OCI-LY1 (cell line): Measurements from ENCODE around the gene SFTPB.

ENCODE experiments used
- H2AFZ ChIP-seq: fragments of 200-600 bp; sonication (generic), shearing (Covaris generic); 2 replicates; pipeline ENCODE4 v1.6.0; 2014; ENCODE audit warnings: antibody characterized with exemption, mild to moderate bottlenecking, low read length
- H3F3A ChIP-seq: fragments of 200-600 bp; sonication (generic), shearing (Covaris generic); 2 replicates; pipeline ENCODE4 v1.6.0; 2014; ENCODE audit warnings: mild to moderate bottlenecking, antibody characterized with exemption, low read length, moderate library complexity; ENCODE audit not compliant: insufficient read depth
- H3K27ac ChIP-seq: fragments of 200-600 bp; sonication (generic); 2 replicates; pipeline ENCODE4 v1.5.1; 2014; ENCODE audit warnings: low read length, mixed run types, mild to moderate bottlenecking, low read depth; ENCODE audit not compliant: poor library complexity, severe bottlenecking
- H3K27me3 ChIP-seq: fragments of 200-600 bp; sonication (generic); 2 replicates; pipeline ENCODE4 v1.6.0; 2014; ENCODE audit warnings: antibody characterized with exemption, mild to moderate bottlenecking, low read length, moderate library complexity; ENCODE audit not compliant: insufficient read depth
- H3K36me3 ChIP-seq: fragments of 200-600 bp; sonication (generic); 2 replicates; pipeline ENCODE4 v1.6.1; 2014; ENCODE audit warnings: mild to moderate bottlenecking, antibody characterized with exemption, low read length, moderate library complexity, mixed read lengths; ENCODE audit not compliant: insufficient read depth
- H3K4me1 ChIP-seq: fragments of 200-600 bp; sonication (generic); 2 replicates; pipeline ENCODE4 v1.5.1; 2014; ENCODE audit warnings: mild to moderate bottlenecking, low read length, moderate library complexity; ENCODE audit not compliant: insufficient read depth, severe bottlenecking
- H3K4me2 ChIP-seq: fragments of 200-600 bp; sonication (generic), shearing (Covaris generic); 2 replicates; pipeline ENCODE4 v1.6.1; 2014; ENCODE audit warnings: low read length
- H3K4me3 ChIP-seq: fragments of 200-600 bp; sonication (generic); 2 replicates; pipeline ENCODE4 v1.5.1; 2014; ENCODE audit warnings: low read length, low read depth, mild to moderate bottlenecking, mixed read lengths; ENCODE audit not compliant: poor library complexity, severe bottlenecking
- H3K79me2 ChIP-seq: fragments of 200-600 bp; shearing (Covaris generic); 2 replicates; pipeline ENCODE4 v1.6.1; 2016; ENCODE audit warnings: mixed run types, low read length, mixed read lengths; ENCODE audit not compliant: insufficient read depth
- H3K9ac ChIP-seq: fragments of 200-600 bp; sonication (generic), shearing (Covaris generic); 2 replicates; pipeline ENCODE4 v1.6.1; 2014; ENCODE audit warnings: mild to moderate bottlenecking, low read length, mixed read lengths
- H3K9me2 ChIP-seq: fragments of 200-600 bp; sonication (generic), shearing (Covaris generic); 2 replicates; pipeline ENCODE4 v1.6.1; 2014; ENCODE audit warnings: low read depth, mild to moderate bottlenecking, low read length, mixed read lengths
- H3K9me3 ChIP-seq: fragments of 200-600 bp; shearing (Covaris generic); 2 replicates; pipeline ENCODE4 v1.6.1; 2014; ENCODE audit warnings: low read length, mixed read lengths
- H4K20me1 ChIP-seq: fragments of 200-600 bp; sonication (generic), shearing (Covaris generic); 2 replicates; pipeline ENCODE4 v1.6.0; 2016; ENCODE audit warnings: mild to moderate bottlenecking, low read length; ENCODE audit not compliant: insufficient read depth
- EZH2 ChIP-seq: fragments of 200-600 bp; sonication (generic), shearing (Covaris generic); IDR thresholded peaks from 2 replicates; pipeline ENCODE4 v1.8.0; 2017; ENCODE audit warnings: borderline replicate concordance, mixed run types, mild to moderate bottlenecking, antibody characterized with exemption, low read length, moderate library complexity, mixed read lengths
- TF ChIP-seq, protein P1 (sequence below): fragments of 200-600 bp; sonication (generic), shearing (Covaris generic); IDR thresholded peaks from 2 replicates; pipeline ENCODE4 v1.5.1; 2017; ENCODE audit warnings: mild to moderate bottlenecking, antibody characterized with exemption, low read length, moderate library complexity, mixed read lengths

SFTPB gene

DNA sequence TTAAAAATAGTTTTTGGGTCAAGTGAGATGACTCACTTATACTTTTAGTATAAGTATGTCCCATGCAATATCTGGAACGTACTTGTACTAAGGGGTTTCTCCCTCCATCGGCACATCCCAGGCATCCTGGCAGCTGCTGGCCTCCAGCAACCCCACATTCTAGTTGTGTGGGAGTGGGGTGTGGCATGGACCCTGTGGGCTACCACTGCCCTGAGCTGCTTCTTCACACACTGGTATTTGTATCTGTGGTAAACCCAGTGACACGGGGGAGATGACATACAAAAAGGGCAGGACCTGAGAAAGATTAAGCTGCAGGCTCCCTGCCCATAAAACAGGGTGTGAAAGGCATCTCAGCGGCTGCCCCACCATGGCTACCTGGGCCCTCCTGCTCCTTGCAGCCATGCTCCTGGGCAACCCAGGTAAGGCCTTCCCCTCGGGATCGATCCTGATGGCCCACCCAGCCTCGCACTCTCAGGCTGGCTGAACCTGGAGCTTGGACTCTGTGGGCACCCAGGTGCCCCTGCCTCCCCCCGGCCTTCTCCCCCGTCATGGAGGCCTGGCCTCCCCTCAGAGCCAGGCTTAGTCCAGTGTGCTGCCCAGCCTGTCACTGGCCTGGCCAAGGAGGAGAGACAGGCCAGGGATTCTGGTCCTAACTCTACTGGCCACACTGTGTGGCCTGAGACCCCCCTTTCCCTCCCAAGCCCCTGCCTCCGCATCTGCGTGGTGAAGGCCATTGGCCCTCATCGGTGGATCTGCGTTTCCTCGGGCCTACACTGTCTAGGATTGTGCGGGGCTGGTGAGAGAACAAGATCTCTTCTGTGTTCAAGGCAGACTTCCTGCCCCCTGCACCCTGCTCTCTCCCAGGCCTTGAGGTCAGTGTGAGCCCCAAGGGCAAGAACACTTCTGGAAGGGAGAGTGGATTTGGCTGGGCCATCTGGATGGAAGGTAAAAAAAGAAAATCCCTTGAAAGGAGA is 26.3 kb upstream of the SFTPB start, which contains the start of gene GNLY:
GNLY (plus strand) TSS at position 307 of the 974 bp plus-strand sequence; CDS start at position 368, 61 bp downstream.
- H4K20me1 ChIP-seq: no peaks in the 10 kb centered on the region
- no peak within 1 kb of the TSS for H3K27ac ChIP-seq
- H3K4me1 ChIP-seq: no peaks in the 10 kb centered on the region
- no peaks in the 10 kb centered on the region for H3K36me3 ChIP-seq
- H3K79me2 ChIP-seq: no peaks in the 10 kb centered on the region
- no peak within 1 kb of the TSS for H3K9ac ChIP-seq
- H3K4me2 ChIP-seq: no peak within 1 kb of the TSS
- no peak within 1 kb of the TSS for H2AFZ ChIP-seq
- H3K4me3 ChIP-seq: no peak within 1 kb of the TSS
- no peaks in the 10 kb centered on the region for H3K9me3 ChIP-seq
- H3F3A ChIP-seq: no peaks in the 10 kb centered on the region
- H3K9me2 ChIP-seq: no peaks in the 10 kb centered on the region
- no peak for TF ChIP-seq EZH2
- TF ChIP-seq, protein P1, sequence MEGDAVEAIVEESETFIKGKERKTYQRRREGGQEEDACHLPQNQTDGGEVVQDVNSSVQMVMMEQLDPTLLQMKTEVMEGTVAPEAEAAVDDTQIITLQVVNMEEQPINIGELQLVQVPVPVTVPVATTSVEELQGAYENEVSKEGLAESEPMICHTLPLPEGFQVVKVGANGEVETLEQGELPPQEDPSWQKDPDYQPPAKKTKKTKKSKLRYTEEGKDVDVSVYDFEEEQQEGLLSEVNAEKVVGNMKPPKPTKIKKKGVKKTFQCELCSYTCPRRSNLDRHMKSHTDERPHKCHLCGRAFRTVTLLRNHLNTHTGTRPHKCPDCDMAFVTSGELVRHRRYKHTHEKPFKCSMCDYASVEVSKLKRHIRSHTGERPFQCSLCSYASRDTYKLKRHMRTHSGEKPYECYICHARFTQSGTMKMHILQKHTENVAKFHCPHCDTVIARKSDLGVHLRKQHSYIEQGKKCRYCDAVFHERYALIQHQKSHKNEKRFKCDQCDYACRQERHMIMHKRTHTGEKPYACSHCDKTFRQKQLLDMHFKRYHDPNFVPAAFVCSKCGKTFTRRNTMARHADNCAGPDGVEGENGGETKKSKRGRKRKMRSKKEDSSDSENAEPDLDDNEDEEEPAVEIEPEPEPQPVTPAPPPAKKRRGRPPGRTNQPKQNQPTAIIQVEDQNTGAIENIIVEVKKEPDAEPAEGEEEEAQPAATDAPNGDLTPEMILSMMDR: no peak
- no peaks in the 10 kb centered on the region for H3K27me3 ChIP-seq

DNA sequence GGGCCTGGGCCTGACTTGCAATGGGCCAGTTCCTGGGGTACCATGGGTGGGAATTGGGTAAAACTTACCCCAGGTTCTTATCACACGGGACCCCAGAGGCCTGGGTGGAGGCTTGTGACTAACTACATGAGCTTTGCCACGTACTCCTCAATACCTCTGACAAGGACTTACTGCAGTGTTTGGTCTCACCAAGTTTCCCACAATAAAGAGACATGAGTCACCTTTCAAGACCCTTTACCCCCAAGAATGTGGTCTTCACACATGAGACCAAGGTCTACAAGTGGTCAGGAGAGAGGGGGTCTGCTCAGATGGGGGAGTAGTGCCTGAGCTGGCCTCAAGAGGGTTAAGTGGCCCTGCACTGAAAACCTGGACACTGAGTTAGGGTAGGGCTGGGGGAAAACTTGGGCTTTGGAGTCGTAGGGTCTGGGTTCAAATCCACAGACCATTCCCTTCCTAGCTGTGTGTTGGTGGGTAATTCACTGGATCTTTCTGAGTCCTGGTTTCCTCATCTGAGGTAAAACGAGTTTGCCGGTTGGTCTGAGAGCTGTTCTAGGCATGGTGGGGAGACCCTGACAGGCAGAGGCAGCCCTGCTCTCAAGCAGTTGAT is 24.1 kb upstream of the SFTPB start:
- Histone ChIP-seq H3K27me3 (no peaks in the 10 kb centered on the region), H3K4me3 (no peak overlapping the region), H3K36me3 (no peaks in the 10 kb centered on the region), H3K27ac (no peak overlapping the region), H3K9me2 (no peaks in the 10 kb centered on the region), H2AFZ (no peak overlapping the region), H3F3A (no peaks in the 10 kb centered on the region), H4K20me1 (no peaks in the 10 kb centered on the region), H3K4me2 (no peak overlapping the region), H3K4me1 (no peaks in the 10 kb centered on the region), H3K79me2 (no peaks in the 10 kb centered on the region), H3K9ac (no peak overlapping the region), H3K9me3 (no peaks in the 10 kb centered on the region)
- TF ChIP-seq, protein P1: no peak
- no peak for TF ChIP-seq EZH2

DNA sequence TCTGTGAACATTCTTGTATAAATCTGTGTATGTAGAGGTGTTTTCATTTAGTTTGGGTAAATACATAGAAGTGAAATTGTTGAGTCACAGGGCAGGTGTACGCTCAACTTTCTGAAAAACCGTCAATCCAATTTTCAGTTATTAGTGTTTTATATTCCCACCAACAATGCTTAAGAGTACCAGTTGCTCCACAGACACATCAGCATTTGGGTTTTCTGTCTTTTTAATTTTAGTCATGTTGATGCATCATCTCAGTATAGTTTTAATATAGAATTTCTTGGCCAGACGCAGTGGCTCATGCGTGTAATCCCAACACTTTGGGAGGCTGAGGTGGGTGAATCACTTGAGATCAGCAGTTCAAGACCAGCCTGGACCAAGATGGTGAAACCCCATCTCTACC is 22.9 kb upstream of the SFTPB start:
- Histone ChIP-seq H3K9me3 (no peaks in the 10 kb centered on the region), H3K27me3 (no peaks in the 10 kb centered on the region), H3K4me2 (no peak overlapping the region), H3K4me3 (no peak overlapping the region), H4K20me1 (no peaks in the 10 kb centered on the region), H3K4me1 (no peaks in the 10 kb centered on the region), H3K9me2 (no peaks in the 10 kb centered on the region), H3F3A (no peaks in the 10 kb centered on the region), H3K79me2 (no peaks in the 10 kb centered on the region), H3K27ac (no peak overlapping the region), H2AFZ (no peak overlapping the region), H3K9ac (no peak overlapping the region), H3K36me3 (no peaks in the 10 kb centered on the region)
- TF ChIP-seq, protein P1: no peak
- no peak for TF ChIP-seq EZH2
